Transverse colon (tissue), 4 donors: ENCODE data around the gene SLC1A7.

ENCODE experiments used
- CTCF ChIP-seq, 5 experiments: fragments of 200-600 bp in 3 of 5; fragments of 450-650 bp in 2 of 5; sonication (generic) in 3 of 5; IDR thresholded peaks; 1 replicate in 2 of 5; 2 replicates in 3 of 5; pipeline ENCODE4 v1.5.1; 2016 to 2017; ENCODE audit warnings: antibody characterized with exemption in 5 of 5, inconsistent platforms in 3 of 5, mild to moderate bottlenecking in 2 of 5, moderate library complexity in 1 of 5
- EP300 ChIP-seq: sonication (generic); formaldehyde crosslinking; IDR thresholded peaks from one replicate; pipeline ENCODE4 v1.6.1; 2017; ENCODE audit warnings: antibody characterized with exemption, low read depth
- POLR2A ChIP-seq: fragments of 450-650 bp; IDR thresholded peaks from one replicate; pipeline ENCODE4 v1.6.1; 2016; ENCODE audit warnings: antibody characterized with exemption, mild to moderate bottlenecking, moderate library complexity
- POLR2AphosphoS5 ChIP-seq, 3 donors: sonication (generic); formaldehyde crosslinking; IDR thresholded peaks; one replicate each; pipeline ENCODE4 v1.6.1; 2016; ENCODE audit warnings: antibody characterized with exemption in 3 of 3

- no peak for TF ChIP-seq CTCF (IDR thresholded peaks at IDR 0.05)
- no peak for TF ChIP-seq POLR2AphosphoS5 (IDR thresholded peaks at IDR 0.05)
- no peak for TF ChIP-seq POLR2A
- no peak for TF ChIP-seq EP300
These were observed 60.9 kb downstream of the SLC1A7 start for GRCh38 chr1:53081384-53082066.
